Measurements from ENCODE around the gene ST6GALNAC6. TPM values are rescaled to one million over a fixed set of nuclear protein-coding genes. Genes with fewer than 3 reads are reported as not detected.
A peak's percentile ranks its signal among the peaks of the same experiment; 100 is the strongest.

ST6GALNAC6 gene
- polyA plus RNA-seq, 3 donors: 8.2 to 14.4 (median 12.0) TPM

GRCh38 chr9:127927988-127928675 lies 28.7 kb upstream of the ST6GALNAC6 start:
- Mint-ChIP-seq H3K9me3 (peaks cover 0 to 7% (median 4%) of the 10 kb centered on the region in 7 donors), H3K4me1 (peaks cover 29% of the 10 kb centered on the region), H3K27me3 (ENCODE audit: low read depth in 3 of 3) (peaks cover 69 to 88% (median 86%) of the 10 kb centered on the region in 3 donors), H3K27ac (no peak overlapping the region), H3K4me3 (peak overlapping the region in 1 of 2 donors; percentile 79), H3K36me3 (peaks cover 4 to 10% of the 10 kb centered on the region in 2 donors)
- no peak overlapping the region for H2AFZ ChIP-seq (ENCODE audit: insufficient read depth, low read depth, low read length, poor library complexity, severe bottlenecking)
- H3K4me2 ChIP-seq (replicated peaks; ENCODE audit: extremely low read depth, low read length, poor library complexity, severe bottlenecking): no peak overlapping the region
- no peak for DNase-seq
- H3K9me3 ChIP-seq (replicated peaks in 1 of 2; ENCODE audit: control insufficient read depth in 1 of 2, insufficient read depth in 1 of 2, low read length in 2 of 2): peaks cover 0 to 14% of the 10 kb centered on the region in 2 donors
- H3K9ac ChIP-seq (ENCODE audit: insufficient read depth, low read length, poor library complexity, severe bottlenecking): no peak overlapping the region
- H3K36me3 ChIP-seq (replicated peaks in 1 of 2; ENCODE audit: control insufficient read depth in 1 of 2, insufficient read depth in 2 of 2, low read length in 2 of 2): no peaks in the 10 kb centered on the region
- TF ChIP-seq CTCF (IDR thresholded peaks at IDR 0.05): no peak
- H3K4me1 ChIP-seq (ENCODE audit: control insufficient read depth in 1 of 2, insufficient read depth in 2 of 2, low read length in 2 of 2): peaks cover 30 to 34% of the 10 kb centered on the region in 2 donors
- intact Hi-C loops (cut with micrococcal nuclease): loop anchor here in 1 of 2 donors (10.0 kb wide), 1 partner anchor 333 kb away; no protein-coding TSS in a partner anchor
- no peak overlapping the region for H3K4me3 ChIP-seq (replicated peaks in 1 of 3; ENCODE audit: low read depth in 2 of 3, low read length in 3 of 3)
- H3K79me2 ChIP-seq (ENCODE audit: insufficient read depth, low read length): no peaks in the 10 kb centered on the region
- WGBS (ENCODE audit: insufficient coverage): 23% methylated on average over 10 of the region's 24 CpGs
- H3K27me3 ChIP-seq (ENCODE audit: control insufficient read depth in 2 of 2, insufficient read depth in 2 of 2, low read length in 2 of 2): peaks cover 33 to 77% of the 10 kb centered on the region in 2 donors
- H4K20me1 ChIP-seq (ENCODE audit: insufficient read depth, low read length): peaks cover 13% of the 10 kb centered on the region
- no peak overlapping the region for H3K27ac ChIP-seq (ENCODE audit: low read depth in 1 of 2, low read length in 2 of 2)

DNA sequence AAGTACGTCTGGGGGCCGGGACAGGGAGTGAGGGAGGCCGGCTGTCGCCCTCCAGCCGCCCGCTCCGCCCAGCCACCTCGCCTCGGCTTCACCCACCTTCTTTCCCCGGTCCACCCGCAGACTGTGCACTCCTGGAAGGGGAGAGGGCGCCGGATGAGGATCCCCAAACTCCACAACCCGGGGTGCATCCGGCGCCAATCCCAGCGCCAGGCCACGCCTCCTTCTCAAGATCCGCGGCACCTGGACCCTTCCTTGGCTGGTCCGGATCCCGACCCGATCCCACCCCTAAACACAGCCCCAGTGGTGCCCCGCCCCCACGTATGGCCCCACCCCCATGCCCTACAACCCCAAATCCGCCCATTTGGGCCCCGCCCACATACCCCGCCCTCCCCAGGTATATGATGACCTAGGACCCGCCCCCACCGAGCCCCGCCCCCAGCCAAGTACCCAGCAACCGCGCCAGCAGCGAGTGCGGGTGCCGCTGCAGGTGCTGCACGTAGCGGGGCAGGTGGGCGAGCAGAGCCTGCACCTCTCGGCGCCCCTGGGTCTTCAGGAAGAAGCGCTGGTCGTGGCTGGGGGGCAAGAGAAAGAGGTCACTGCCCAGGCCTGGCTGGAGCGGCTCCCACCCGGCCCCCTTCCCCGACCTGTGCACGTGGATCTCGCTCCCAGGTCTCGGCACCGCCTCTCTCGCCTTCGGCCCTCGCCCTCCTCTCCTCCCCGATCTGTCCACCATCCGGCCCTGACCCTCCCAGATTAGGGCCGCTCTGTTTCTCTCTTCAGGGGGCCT lies 28.0 kb upstream of the ST6GALNAC6 start:
- peak overlapping the region; percentile 51 for H2AFZ ChIP-seq (ENCODE audit: insufficient read depth, low read depth, low read length, poor library complexity, severe bottlenecking)
- no peak overlapping the region for H3K4me2 ChIP-seq (replicated peaks; ENCODE audit: extremely low read depth, low read length, poor library complexity, severe bottlenecking)
- H3K27ac Mint-ChIP-seq: no peak overlapping the region
- peak overlapping the region; percentile 52 to 80 for H3K4me3 Mint-ChIP-seq
- peaks cover 0 to 6% of the 10 kb centered on the region in 2 donors for H3K36me3 Mint-ChIP-seq
- H3K79me2 ChIP-seq (ENCODE audit: insufficient read depth, low read length): no peaks in the 10 kb centered on the region
- H3K4me1 Mint-ChIP-seq: peaks cover 27% of the 10 kb centered on the region
- no peak overlapping the region for H3K9ac ChIP-seq (ENCODE audit: insufficient read depth, low read length, poor library complexity, severe bottlenecking)
- no peak for DNase-seq
- no peaks in the 10 kb centered on the region for H3K36me3 ChIP-seq (replicated peaks in 1 of 2; ENCODE audit: control insufficient read depth in 1 of 2, insufficient read depth in 2 of 2, low read length in 2 of 2)
- H3K9me3 Mint-ChIP-seq: peaks cover 0 to 7% (median 4%) of the 10 kb centered on the region in 7 donors
- H3K4me1 ChIP-seq (ENCODE audit: control insufficient read depth in 1 of 2, insufficient read depth in 2 of 2, low read length in 2 of 2): peaks cover 30 to 34% of the 10 kb centered on the region in 2 donors
- H3K4me3 ChIP-seq (replicated peaks in 1 of 3; ENCODE audit: low read depth in 2 of 3, low read length in 3 of 3): no peak overlapping the region
- intact Hi-C loops (cut with micrococcal nuclease): loop anchor here in 1 of 2 donors (10.0 kb wide), 1 partner anchor 333 kb away; no protein-coding TSS in a partner anchor
- H3K27me3 Mint-ChIP-seq (ENCODE audit: low read depth in 3 of 3): peaks cover 73 to 90% (median 89%) of the 10 kb centered on the region in 3 donors
- peaks cover 0 to 14% of the 10 kb centered on the region in 2 donors for H3K9me3 ChIP-seq (replicated peaks in 1 of 2; ENCODE audit: control insufficient read depth in 1 of 2, insufficient read depth in 1 of 2, low read length in 2 of 2)
- no peak for TF ChIP-seq CTCF (IDR thresholded peaks at IDR 0.05)
- 2% methylated on average over 24 of the region's 56 CpGs for WGBS (ENCODE audit: insufficient coverage)
- peaks cover 33 to 82% of the 10 kb centered on the region in 2 donors for H3K27me3 ChIP-seq (ENCODE audit: control insufficient read depth in 2 of 2, insufficient read depth in 2 of 2, low read length in 2 of 2)
- peaks cover 13% of the 10 kb centered on the region for H4K20me1 ChIP-seq (ENCODE audit: insufficient read depth, low read length)
- no peak overlapping the region for H3K27ac ChIP-seq (ENCODE audit: low read depth in 1 of 2, low read length in 2 of 2)
